Measurements from ENCODE around the gene GYG2.
"Not testable (repeated sequence)": the region's sequence is repeated elsewhere in the genome, so short reads cannot be mapped to it uniquely, and the experiment has no call there.

DNA sequence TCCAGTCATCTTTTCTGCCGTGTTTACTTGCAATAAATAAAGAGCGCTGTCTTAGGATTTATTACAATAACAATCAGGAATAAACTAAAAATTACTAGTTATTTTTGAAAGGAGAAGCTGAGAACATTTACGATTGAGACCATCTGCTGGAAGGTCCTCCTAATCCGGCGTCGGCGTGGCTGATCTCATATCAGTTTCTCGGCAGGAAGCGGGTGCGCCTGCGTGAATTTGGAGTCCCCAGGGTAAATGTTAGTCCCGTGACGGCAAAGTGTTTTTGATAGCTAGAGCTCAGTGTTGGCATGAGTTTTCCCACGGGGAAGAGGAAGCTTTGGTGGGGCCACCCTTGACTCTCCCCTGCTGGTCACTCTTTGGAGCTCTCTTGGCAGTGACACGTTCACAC, 31.9 kb upstream of the GYG2 start:
- TF ChIP-seq, protein P1, sequence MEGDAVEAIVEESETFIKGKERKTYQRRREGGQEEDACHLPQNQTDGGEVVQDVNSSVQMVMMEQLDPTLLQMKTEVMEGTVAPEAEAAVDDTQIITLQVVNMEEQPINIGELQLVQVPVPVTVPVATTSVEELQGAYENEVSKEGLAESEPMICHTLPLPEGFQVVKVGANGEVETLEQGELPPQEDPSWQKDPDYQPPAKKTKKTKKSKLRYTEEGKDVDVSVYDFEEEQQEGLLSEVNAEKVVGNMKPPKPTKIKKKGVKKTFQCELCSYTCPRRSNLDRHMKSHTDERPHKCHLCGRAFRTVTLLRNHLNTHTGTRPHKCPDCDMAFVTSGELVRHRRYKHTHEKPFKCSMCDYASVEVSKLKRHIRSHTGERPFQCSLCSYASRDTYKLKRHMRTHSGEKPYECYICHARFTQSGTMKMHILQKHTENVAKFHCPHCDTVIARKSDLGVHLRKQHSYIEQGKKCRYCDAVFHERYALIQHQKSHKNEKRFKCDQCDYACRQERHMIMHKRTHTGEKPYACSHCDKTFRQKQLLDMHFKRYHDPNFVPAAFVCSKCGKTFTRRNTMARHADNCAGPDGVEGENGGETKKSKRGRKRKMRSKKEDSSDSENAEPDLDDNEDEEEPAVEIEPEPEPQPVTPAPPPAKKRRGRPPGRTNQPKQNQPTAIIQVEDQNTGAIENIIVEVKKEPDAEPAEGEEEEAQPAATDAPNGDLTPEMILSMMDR (conservative IDR thresholded peaks at IDR 0.05 in 1 of 2, IDR thresholded peaks at IDR 0.05 in 1 of 2; ENCODE audit: low read depth in 1 of 2, low read length in 2 of 2): not testable (repeated sequence)
- TF ChIP-seq EZH2 (IDR thresholded peaks at IDR 0.05; ENCODE audit: low read length, missing control alignments): not testable (repeated sequence)
